Dermis microvascular lymphatic vessel endothelial cell (primary cell): ENCODE results near the gene GEMIN7. TPM values are rescaled to one million over a fixed set of nuclear protein-coding genes. Genes with fewer than 3 reads are reported as not detected.
"Not testable (repeated sequence)": the region's sequence is repeated elsewhere in the genome, so short reads cannot be mapped to it uniquely, and the experiment has no call there.

ENCODE experiments used
- DNase-seq, 2 donors: peaks; one replicate each; pipeline versions ENCODE4 v3.0.0 to v3.0.0-alpha.2; 2010; ENCODE audit warnings: low read depth in 2 of 2
- total RNA-seq: library from RNA; depleted of rRNA; stranded (reverse); fragments of >200 nt; gene quantifications from 2 replicates; pipeline ENCODE4 v1.2.1, GENCODE V29; 2014

Gene GEMIN7
- total RNA-seq, 1 donor from 2014 or later, result 17.7 TPM

DNA sequence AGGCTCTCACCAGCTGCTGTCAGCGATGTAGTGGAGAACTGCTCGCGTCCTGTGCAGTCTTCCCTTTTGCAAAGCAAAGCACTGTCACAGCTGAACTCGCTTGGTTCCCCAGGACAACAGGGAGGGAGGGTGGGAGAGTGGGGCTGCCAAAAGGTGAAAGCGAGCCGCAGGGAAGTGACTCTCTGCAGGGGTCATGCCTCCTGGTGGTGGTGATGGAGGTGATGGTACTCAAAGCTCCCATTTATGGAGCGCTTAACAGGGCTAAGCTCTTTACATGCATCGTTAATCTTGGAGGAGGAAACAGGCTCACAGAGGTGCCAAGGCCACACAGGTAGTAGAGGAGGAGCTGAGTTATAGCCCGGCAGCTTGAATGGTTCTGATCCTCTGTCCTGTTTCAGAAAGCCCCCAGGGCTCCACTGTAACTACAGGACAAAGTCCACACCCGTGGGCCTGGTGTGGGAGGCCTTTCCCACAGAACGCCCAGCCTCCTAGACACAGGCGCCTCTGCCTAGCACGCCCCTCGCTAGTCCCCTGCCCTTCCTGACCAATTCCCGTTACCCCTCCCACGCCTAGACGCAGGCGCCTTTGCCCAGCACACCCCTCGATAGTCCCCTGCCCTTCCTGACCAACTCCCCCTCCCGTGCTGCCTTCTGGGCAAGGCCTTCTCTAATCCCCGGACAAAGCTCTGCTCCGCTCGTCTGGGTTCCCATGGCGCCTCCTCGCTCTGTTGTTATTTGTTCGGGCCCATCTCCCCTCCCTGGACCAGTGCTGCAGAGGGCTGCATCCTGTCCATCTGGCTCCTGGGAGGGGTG lies 24.7 kb downstream of the GEMIN7 start:
- DNase-seq, result no peak

DNA sequence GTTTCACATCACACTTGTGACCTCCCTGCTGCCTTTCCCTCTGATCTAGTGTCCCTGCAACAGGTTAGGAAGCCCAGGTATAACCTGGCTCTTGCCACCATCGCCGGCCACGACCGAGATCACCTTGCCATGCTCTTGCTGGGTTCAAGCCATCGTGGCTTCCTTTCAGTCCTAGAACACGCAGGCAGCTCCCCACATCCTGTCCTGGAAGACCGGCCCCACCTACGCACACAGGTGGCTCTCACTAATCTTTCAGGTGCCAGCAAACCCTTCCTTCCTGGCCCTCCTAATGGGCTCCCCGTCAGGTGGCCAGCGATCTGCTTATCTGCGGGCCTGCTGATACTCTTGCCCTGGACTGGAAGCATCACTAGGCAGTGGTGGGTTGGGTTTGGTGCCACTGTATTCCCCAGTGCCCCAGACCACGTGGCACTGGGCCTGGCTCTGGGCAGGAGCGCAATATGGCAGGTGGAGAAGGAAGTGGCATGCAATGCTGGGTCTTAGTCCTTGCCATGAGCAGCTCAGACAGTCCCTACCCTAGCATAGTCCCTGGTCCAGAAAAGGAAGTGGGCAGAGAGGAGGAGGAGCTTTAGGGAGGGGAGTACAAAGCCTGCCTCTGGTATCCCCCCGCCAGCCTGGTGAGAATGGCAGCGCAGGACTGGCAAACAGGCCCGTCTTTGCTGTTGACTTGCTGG lies 25.7 kb downstream of the GEMIN7 start:
- no peak for DNase-seq

DNA sequence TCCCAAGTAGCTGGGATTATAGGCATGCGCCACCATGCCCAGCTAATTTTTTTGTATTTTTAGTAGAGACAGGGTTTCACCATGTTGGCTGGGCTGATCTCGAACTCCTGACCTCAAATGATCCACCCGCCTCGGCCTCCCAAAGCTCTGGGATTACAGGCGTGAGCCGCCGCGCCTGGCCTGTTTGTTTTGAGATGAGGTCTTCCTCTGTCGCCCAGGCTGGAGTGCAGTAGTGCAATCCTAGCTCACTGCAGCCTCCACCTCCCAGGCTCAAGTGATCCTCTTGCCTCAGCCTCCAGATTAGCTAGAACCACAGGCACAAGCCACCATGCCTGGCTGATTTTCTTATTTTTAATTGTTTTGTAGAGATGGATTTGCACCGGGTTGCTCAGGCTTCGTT lies 27.3 kb downstream of the GEMIN7 start:
- DNase-seq, result not testable (repeated sequence)

DNA sequence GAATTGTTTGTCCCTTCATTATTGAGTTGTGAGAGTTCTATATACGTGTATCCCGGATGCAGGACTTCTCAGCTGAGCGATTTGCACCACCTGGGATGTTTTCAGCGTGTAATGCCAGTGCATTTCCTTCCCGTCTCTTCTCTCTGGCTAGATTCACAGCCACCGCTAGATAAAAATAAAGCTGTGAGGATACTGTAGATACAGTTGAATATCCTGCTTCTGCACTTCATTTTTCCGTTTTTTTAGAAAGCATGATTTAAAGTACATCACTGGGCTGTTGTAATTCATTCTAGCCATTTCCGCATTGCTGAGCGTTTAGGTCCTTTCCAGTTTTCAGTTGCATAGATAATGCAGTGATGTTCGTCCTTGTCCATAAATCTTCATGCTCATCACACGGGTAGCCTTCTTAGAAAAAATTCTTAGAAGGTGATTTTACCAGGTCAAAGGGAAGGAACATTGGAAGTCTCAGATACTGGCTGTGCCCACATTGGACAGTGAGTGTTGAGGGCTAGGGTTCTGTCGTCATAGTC lies 28.6 kb downstream of the GEMIN7 start:
- DNase-seq, result peak; percentile 47 to 73

DNA sequence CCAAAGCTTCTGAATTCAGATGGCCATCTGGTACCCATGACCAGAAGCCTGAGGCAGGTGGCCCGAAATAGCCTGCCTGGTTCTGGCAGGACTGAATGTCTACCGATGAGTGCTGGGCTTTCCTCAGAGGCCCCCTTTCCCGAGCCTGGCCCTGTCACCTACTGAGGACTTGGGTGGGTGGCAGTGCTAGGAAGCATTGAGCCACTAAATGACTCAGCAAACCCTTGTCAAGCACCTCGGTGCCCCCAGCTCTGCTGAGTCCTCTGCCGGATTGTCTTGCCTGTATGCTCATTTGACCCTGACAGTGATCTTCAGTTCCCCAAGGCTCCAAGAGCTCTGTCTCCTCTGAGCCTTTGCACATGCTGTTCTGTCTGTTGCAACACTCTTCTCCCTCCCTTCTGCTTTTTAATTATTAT lies 31.8 kb downstream of the GEMIN7 start:
- no peak for DNase-seq

DNA sequence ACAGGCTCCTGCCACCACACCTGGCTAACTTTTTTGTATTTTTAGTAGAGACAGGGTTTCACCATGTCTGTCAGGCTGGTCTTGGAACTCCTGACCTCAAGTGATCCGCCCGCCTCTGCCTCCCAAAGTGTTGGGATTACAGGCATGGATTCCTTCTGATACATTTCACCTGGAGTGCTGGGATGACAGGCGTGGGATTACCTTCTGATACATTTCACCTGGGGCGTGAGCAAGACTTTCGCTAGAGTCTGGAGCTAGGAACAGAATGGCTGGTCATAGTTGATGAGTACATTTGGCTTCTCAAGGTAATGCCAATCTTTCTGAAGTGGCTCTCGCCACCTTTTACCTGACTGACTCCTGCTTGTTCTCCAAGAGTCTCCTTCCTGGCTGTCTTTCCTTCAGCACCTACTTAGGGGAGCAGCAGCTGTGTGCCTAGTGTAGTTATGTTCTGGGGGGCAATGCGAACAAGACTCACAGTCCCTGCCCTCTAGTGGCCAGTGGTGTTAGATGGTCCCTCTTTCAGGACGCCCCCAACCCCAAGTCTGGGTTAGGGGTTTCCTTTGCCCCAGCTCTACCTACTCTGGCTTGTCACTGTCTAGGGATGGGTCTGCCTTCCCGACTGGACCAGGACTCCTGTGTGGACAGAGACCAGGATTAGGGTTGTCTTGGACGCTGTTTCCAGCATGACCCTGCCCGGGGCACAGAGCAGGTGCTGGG lies 33.2 kb downstream of the GEMIN7 start:
- no peak for DNase-seq

DNA sequence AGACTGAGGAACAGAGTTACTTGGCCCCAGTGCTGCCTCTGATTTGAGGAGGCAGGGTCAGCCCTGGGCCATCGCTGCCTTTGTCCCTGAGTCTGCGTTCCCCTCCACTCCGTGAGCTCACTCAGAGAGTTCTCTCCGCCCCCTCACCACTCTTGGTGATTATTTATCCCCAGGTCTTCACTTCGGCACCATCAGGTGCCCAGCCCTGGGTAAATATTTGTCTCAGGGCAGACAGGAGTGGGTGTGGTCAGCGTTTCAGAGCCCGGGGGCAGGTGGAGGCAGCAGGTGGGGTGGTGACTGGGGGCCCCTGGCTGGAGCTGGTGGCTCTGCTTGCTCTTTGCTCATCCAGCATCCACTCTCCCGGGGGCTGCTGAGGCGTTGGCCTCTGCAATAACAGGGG lies 34.6 kb downstream of the GEMIN7 start:
- no peak for DNase-seq

DNA sequence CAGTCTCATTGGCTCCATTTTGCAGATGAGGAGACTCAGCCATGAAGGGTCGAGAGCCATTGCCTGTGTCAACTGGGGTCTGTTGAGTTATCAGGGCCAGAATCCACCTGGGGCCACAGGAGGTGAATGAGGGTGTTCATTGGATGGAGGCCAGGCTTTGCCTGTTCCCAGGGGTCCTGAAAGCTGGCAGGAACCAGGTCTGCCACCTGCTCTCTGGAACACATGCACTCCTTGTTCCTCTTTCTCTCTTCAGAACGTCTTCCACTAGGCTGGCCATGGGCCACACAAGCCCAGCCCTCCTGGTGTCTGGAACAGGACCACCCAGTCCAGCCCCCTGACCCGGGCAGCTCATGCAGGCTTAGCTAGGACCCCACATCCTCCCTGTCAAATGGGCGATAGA lies 35.1 kb downstream of the GEMIN7 start:
- no peak for DNase-seq

DNA sequence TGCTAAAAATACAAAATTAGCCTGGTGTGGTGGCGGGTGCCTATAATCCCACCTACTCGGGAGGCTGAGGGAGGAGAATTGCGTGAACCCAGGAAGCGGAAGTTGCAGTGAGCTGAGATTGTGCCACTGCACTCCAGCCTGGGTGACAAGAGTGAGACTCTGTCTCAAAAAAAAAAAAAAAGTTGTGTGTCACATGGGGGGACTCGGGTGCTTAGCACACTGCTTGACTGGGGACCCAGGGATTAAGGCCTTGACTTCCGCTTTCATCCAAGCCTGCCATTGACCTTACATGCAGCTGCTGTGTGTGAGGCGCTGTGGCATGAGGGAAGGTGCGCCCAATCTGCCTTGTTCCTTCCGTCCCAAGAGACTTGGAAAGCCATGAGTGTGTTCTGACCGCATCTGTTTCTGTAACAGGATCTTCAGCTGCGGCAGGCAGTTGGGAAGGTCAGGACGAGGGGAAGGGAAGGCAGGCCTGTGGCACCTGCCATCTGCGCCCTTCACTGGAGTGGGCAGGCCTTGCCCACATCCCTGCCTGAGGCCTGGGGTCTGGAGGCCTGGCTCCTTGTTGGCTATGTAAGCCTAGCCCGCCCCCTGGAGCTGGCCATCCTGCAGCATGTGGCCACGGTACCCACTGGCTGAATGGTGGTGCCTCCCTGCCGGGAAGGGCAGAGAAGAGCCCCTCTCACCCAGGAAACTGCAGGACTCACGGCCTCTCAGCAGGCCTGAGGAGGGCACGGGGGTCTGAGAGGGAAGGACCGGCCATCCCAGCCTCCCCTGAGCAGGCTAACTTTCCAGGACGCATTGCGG lies 37.0 kb downstream of the GEMIN7 start:
- no peak for DNase-seq

DNA sequence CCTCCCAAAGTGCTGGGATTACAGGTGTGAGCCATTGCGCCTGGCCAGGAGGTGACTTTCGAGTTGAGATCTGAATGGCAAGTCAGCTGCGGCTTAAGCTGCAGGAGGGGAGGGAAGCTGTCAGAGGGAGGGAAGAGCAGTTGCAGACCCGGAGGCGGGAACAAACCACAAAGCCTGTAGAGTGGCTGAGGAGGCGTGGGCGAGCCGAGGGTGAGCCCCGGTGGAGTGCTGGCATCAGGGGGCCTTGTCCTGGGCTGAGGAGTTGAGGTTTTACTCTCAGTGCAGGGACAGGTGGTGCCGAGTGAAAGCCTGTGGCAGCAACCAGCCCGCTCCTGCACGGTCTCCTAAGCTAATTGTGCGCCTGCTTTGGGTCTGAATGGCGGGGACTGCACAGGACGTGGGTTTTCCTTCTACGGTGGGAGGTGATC lies 38.1 kb downstream of the GEMIN7 start:
- no peak for DNase-seq

DNA sequence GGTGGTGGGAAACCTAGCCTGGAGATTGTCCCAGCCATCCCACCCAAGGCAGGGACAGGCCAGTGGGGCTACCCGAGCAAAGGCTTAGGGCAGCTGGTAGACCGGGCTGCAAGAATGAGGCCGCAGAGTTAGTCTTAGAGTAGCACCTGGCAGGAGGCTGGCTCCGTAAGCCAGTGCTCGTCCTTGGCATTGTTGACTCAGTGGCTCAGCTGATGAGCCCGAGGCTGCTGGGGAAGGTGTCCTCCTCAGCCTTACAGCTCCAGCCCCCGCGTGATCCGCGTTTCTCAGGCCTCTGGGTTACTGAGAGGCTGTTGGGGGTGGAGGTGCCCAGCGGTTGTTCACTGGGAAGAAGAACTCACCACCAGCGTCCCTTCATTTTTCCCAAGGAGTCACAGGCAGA lies 38.6 kb downstream of the GEMIN7 start:
- DNase-seq, result no peak

DNA sequence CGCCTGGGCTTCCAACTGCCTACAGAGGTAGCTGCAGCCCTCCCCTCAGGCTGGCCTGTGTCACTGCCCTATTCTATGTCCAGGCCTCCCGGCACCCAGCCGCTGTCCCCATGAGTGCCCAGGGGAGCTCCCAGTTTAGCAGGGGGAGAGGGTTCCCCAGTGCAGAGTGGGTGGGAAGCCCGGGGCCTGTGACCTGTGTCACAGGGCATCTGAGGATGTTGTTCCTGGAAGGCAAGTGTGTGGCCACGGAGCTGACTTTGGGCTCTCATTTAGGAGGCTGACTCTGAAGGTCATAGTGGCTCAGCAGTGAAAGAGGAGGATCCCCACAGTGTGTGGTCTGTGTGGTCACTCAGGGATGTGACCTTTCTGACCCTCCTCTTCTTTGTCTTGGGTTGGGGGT lies 39.0 kb downstream of the GEMIN7 start:
- DNase-seq, result no peak

DNA sequence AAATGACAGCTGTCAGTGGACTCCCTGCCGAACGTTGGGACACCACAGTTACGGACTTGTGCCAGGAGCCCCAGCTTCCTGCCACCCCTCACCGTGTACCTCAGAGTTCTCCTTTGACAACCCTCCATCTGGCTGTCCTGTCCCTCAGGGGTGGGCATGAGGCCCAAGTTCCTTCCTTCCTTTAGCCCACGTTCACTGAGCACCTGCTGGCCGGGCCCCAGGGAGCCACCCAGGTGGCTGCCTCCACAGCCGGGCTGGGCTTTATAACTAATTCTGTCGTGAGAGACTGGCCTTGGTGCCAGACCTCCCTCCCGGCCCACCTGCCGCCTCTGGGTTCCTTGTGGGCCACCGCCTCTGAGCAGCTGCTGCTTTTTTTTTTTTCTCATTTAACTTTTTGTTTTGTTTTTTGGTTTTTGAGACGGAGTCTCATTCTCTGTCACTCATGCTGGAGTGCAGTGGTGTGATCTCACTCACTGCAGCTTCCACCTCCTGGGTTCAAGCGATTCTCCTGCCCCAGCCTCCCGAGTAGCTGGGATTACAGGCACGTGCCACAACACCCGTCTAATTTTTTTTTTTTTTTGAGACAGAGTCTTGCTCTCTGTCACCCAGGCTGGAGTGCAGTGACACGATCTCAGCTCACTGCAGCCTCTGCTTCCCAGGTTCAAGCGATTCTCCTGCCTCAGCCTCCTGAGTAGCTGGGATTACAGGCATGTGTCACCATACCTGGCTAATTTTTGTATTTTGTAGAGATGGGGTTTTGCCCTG lies 39.7 kb downstream of the GEMIN7 start:
- DNase-seq, result not testable (repeated sequence)

DNA sequence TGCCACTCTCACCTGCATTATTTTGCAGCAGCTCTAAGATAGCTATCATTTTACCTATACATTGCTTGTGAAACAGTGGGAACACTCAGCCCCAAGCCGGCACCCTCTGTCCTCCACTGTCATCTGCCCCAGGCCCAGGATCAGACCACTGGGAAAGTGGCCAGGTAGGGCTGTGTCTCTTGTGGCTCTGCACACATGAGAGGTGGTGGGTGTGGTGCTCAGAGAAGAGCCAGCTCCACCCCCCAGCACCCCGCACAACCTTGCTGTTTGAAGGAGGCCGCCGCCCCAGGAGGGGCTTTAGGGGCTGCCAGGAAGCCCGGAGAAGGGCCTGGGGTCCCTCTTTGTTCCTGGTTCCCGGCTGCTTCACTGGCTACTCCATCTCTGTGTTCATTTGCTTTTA lies 40.5 kb downstream of the GEMIN7 start:
- no peak for DNase-seq

DNA sequence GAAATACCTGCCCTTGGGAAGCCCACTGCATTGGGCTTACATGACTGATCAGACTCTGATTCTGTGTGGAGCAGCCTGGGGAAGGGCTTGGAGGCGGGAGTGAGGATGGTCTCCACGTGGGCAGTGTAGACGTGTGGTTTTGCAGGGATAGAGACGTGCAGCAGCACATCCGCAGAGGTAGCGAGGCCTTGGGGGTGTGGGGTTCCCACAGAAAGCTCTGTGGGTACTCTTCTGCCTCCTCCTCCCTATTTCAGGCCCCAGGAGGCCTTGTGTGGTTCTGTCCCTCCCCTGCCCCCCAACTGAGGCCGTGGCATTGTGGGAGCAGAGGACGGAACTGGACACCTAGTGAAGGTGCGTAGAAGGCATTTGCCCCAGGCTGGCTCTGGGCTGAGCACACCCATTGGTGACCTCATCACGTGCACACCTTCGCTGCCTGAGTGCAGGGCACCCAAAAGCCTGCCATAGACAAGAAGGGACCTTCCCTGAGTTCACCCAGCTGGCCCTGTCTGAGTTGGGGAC lies 42.8 kb downstream of the GEMIN7 start:
- no peak for DNase-seq

DNA sequence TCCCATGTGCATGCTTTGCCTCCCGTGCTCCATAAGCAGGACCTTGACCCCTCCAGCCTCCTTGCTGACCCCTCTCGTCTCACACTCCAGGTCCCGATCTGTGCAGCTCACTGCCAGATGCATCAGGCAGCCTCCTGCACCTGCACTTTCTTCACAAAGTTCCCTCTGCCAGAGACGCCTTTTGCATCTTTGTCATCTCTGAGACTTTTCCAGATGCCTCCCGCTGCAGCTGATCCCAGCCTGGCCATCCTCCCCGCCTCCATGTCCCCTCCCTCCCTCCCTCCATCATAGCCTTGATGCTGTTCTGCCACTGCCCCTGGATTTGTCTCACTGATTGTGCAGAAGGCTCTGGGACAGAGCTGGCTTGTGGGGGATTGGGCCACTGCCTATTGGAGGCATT lies 43.8 kb downstream of the GEMIN7 start:
- no peak for DNase-seq

DNA sequence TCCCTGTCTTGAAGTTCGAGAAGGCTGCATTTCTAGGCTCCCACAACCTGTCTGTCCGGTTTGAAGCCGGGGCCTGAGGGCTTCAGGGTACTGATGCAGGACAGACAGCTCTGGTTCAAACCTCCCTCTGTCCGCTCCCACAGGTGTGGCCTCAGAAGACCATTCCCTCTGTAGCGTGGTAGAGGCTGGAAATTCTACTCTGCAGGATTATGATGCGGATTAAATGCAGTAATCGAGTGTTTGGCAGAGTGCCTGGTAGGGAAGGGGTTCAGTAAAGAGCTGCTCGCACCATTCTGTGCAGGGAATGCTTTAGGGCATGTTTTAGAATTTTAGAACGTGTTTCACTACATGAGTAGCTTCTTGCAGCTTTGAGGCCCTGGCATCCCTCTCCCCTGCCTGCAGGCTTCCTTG lies 44.4 kb downstream of the GEMIN7 start:
- no peak for DNase-seq

DNA sequence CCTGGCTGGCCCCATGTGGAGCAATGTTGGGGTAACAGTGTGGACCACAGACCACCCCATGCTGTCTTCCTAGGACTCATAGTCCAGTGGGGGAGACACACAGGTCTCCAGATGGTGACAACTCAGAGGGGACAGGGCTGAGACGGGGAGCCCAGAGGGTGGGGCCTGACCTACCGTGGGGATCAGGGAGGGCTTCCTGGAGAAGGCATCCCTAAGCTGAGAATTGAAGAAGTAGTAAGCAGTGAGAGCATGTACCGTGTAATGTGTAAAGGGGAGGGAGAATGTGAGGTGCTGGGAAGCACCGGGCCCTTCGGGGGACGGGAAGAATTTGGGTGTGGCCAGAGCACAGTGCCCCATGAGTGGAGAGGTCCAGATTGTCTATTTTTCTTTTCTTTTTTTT lies 45.0 kb downstream of the GEMIN7 start:
- DNase-seq, result no peak

DNA sequence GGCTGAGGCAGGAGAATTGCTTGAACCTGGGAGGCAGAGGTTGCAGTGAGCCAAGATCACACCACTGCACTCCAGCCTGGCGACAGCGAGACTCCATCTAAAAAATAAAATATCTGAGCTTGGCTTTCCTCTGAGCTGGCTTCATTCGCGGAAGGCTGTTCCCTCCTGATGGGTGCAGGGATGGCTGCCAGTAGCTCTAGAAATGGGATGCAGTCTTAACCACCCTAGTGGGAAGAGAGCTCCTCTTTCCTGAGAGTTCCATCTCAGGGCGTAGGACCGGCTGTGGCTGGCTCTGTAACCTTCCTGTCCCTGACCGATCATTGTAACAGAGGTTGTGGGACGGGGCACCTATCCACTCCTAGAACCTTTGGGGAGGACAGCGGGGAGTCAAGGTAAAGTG lies 46.3 kb downstream of the GEMIN7 start:
- no peak for DNase-seq

DNA sequence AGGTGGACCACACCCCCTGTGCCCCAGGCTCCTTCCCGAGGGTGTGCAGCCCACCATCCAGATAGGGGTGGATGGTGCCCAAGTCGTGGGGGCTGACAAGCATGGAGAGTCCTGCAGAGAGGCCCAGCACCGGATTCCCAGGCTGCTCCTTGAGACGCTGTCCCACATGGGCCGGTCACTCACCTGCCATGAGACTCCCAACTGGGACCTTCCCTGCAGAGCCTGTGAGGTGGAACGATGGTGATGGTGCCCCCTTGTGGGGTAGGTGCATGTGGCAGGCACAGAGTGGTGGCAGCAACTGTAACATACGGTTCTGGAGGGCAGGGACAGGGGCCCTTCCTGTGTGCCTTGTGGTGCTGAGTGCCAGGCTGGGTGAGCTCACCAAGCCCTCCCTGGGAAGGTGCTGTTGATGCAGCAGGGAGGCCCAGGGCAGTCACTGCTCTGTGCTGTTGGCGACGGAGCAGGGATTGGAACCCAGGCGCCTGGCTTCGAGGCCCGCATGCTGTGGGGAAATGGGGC lies 47.0 kb downstream of the GEMIN7 start:
- DNase-seq, result peak; percentile 41 to 64
